Measurements from ENCODE around the gene PLXNA4.

DNA sequence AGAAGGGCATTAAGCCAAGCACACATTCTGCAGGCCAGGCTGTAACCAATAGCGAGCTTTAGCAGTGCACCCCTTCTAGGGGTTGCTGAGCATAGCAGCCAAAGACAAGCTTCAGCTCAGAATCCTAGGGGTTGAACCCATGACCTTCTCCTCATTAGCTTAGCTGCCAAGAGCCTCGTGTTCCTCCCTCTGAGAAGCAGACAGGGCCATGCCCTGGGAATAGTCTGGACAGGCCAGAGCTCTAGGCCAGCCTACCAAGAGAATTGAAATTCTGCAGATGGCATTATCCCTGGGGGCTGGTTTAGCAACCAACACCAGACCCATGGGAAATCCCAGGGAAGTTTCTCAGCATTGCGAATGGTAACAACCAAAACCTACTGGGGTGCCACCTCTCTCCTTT is 77.2 kb downstream of the PLXNA4 start:
- TF ChIP-seq POLR2AphosphoS5 (IDR thresholded peaks at IDR 0.05; ENCODE audit: low read depth, low read length), result no peak
- no peak for TF ChIP-seq POLR2A (IDR thresholded peaks at IDR 0.05; ENCODE audit: low read depth, low read length)
- TF ChIP-seq POU2F2 (IDR thresholded peaks at IDR 0.05; ENCODE audit: low read depth, low read length), result no peak
